PC-9 (cell line): Measurements from ENCODE around the gene SORBS1.

Experiments used
- EZH2 ChIP-seq: fragments of 200-600 bp; sonication (generic); IDR thresholded peaks from 2 replicates; pipeline ENCODE4 v1.8.0; 2017; ENCODE audit warnings: antibody characterized with exemption, low read depth
- TF ChIP-seq, protein P1 (sequence below): fragments of 200-600 bp; sonication (generic); conservative IDR thresholded peaks from 2 replicates; pipeline ENCODE4 v1.6.1; 2017; ENCODE audit warnings: mixed run types, antibody characterized with exemption, mild to moderate bottlenecking, moderate library complexity

GRCh38 chr10:95445223-95445836 lies 115.8 kb downstream of the SORBS1 start:
- TF ChIP-seq, protein P1, sequence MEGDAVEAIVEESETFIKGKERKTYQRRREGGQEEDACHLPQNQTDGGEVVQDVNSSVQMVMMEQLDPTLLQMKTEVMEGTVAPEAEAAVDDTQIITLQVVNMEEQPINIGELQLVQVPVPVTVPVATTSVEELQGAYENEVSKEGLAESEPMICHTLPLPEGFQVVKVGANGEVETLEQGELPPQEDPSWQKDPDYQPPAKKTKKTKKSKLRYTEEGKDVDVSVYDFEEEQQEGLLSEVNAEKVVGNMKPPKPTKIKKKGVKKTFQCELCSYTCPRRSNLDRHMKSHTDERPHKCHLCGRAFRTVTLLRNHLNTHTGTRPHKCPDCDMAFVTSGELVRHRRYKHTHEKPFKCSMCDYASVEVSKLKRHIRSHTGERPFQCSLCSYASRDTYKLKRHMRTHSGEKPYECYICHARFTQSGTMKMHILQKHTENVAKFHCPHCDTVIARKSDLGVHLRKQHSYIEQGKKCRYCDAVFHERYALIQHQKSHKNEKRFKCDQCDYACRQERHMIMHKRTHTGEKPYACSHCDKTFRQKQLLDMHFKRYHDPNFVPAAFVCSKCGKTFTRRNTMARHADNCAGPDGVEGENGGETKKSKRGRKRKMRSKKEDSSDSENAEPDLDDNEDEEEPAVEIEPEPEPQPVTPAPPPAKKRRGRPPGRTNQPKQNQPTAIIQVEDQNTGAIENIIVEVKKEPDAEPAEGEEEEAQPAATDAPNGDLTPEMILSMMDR, result no peak
- TF ChIP-seq EZH2, result no peak
